ENCODE measurements around the gene BICD1.
A peak's percentile ranks its signal among the peaks of the same experiment; 100 is the strongest.

The BICD1 gene

GRCh38 chr12:32100888-32101287 is 5.8 kb upstream of the BICD1 start:
- 94% methylated on average over 5 of the region's 5 CpGs for WGBS
- Histone ChIP-seq H3K27ac (ENCODE audit: low read depth, low read length) (peak overlapping the region; percentile 96; the same call in 1 of the 2 replicates), H3K27me3 (ENCODE audit: insufficient read depth, low read length) (no peaks in the 10 kb centered on the region), H3K9me3 (ENCODE audit: insufficient read depth, low read depth, low read length) (no peaks in the 10 kb centered on the region), H3K36me3 (ENCODE audit: insufficient read depth, low read length) (no peaks in the 10 kb centered on the region), H3K4me1 (ENCODE audit: insufficient read depth, low read length) (peaks cover 17% of the 10 kb centered on the region), H3K9ac (ENCODE audit: low read depth, low read length) (no peak overlapping the region), H3K4me3 (ENCODE audit: low read length) (no peak overlapping the region)

GRCh38 chr12:32102234-32102633 is 4.4 kb upstream of the BICD1 start:
- Histone ChIP-seq H3K27ac (ENCODE audit: low read depth, low read length) (no peak overlapping the region), H3K9me3 (ENCODE audit: insufficient read depth, low read depth, low read length) (no peaks in the 10 kb centered on the region), H3K36me3 (ENCODE audit: insufficient read depth, low read length) (no peaks in the 10 kb centered on the region), H3K27me3 (ENCODE audit: insufficient read depth, low read length) (no peaks in the 10 kb centered on the region), H3K4me3 (ENCODE audit: low read length) (no peak overlapping the region), H3K9ac (ENCODE audit: low read depth, low read length) (no peak overlapping the region), H3K4me1 (ENCODE audit: insufficient read depth, low read length) (peaks cover 16% of the 10 kb centered on the region)
- WGBS = 97% methylated on average over 3 of the region's 3 CpGs

GRCh38 chr12:32104572-32105355 is 1.9 kb upstream of the BICD1 start:
- 80% methylated on average over 9 of the region's 11 CpGs for whole genome bisulfite sequencing
- Histone ChIP-seq H3K4me3 (ENCODE audit: low read length) (no peak overlapping the region), H3K27ac (ENCODE audit: low read depth, low read length) (no peak overlapping the region), H3K9me3 (ENCODE audit: insufficient read depth, low read depth, low read length) (no peaks in the 10 kb centered on the region), H3K9ac (ENCODE audit: low read depth, low read length) (no peak overlapping the region), H3K27me3 (ENCODE audit: insufficient read depth, low read length) (no peaks in the 10 kb centered on the region), H3K36me3 (ENCODE audit: insufficient read depth, low read length) (no peaks in the 10 kb centered on the region), H3K4me1 (ENCODE audit: insufficient read depth, low read length) (peaks cover 24% of the 10 kb centered on the region)

- H3K4me1 ChIP-seq (ENCODE audit: insufficient read depth, low read length) = peaks cover 30% of the 10 kb centered on the region
- no peaks in the 10 kb centered on the region for H3K9me3 ChIP-seq (ENCODE audit: insufficient read depth, low read depth, low read length)
- H3K27me3 ChIP-seq (ENCODE audit: insufficient read depth, low read length) = no peaks in the 10 kb centered on the region
- H3K4me3 ChIP-seq (ENCODE audit: low read length) = peak overlapping the region; percentile 88
- peak overlapping the region; percentile 95 for H3K9ac ChIP-seq (ENCODE audit: low read depth, low read length)
- H3K36me3 ChIP-seq (ENCODE audit: insufficient read depth, low read length) = peaks cover 5% of the 10 kb centered on the region
- peak overlapping the region; percentile 94 for H3K27ac ChIP-seq (ENCODE audit: low read depth, low read length)
- WGBS = 14% methylated on average over 24 of the region's 24 CpGs
These were observed 596 bp upstream of the BICD1 start for GRCh38 chr12:32105986-32106516.

GRCh38 chr12:32107359-32108267 is 966 bp downstream of the BICD1 start:
- Histone ChIP-seq H3K4me3 (ENCODE audit: low read length) (peak overlapping the region; percentile 88), H3K9me3 (ENCODE audit: insufficient read depth, low read depth, low read length) (no peaks in the 10 kb centered on the region), H3K27me3 (ENCODE audit: insufficient read depth, low read length) (no peaks in the 10 kb centered on the region), H3K4me1 (ENCODE audit: insufficient read depth, low read length) (peaks cover 33% of the 10 kb centered on the region), H3K36me3 (ENCODE audit: insufficient read depth, low read length) (peaks cover 18% of the 10 kb centered on the region), H3K27ac (ENCODE audit: low read depth, low read length) (peak overlapping the region; percentile 94), H3K9ac (ENCODE audit: low read depth, low read length) (peak overlapping the region; percentile 95)
- 1% methylated on average over 13 of the region's 14 CpGs for WGBS

- Histone ChIP-seq H3K27me3 (ENCODE audit: insufficient read depth, low read length) (no peaks in the 10 kb centered on the region), H3K9me3 (ENCODE audit: insufficient read depth, low read depth, low read length) (no peaks in the 10 kb centered on the region), H3K9ac (ENCODE audit: low read depth, low read length) (peak overlapping the region; percentile 95; the same call in 1 of the 2 replicates), H3K4me1 (ENCODE audit: insufficient read depth, low read length) (peaks cover 38% of the 10 kb centered on the region), H3K27ac (ENCODE audit: low read depth, low read length) (no peak overlapping the region), H3K4me3 (ENCODE audit: low read length) (peak overlapping the region; percentile 88), H3K36me3 (ENCODE audit: insufficient read depth, low read length) (peaks cover 26% of the 10 kb centered on the region)
These were observed 2.1 kb downstream of the BICD1 start for GRCh38 chr12:32108787-32109186.

- Histone ChIP-seq H3K4me1 (ENCODE audit: insufficient read depth, low read length) (peaks cover 50% of the 10 kb centered on the region), H3K9me3 (ENCODE audit: insufficient read depth, low read depth, low read length) (no peaks in the 10 kb centered on the region), H3K9ac (ENCODE audit: low read depth, low read length) (no peak overlapping the region), H3K27me3 (ENCODE audit: insufficient read depth, low read length) (no peaks in the 10 kb centered on the region), H3K4me3 (ENCODE audit: low read length) (peak overlapping the region; percentile 88), H3K36me3 (ENCODE audit: insufficient read depth, low read length) (peaks cover 26% of the 10 kb centered on the region), H3K27ac (ENCODE audit: low read depth, low read length) (no peak overlapping the region)
- 95% methylated on average over 2 of the region's 3 CpGs for WGBS
These were observed 3.8 kb downstream of the BICD1 start for GRCh38 chr12:32110417-32110816.

GRCh38 chr12:32110942-32111341 is 4.3 kb downstream of the BICD1 start:
- Histone ChIP-seq H3K4me3 (ENCODE audit: low read length) (no peak overlapping the region), H3K27ac (ENCODE audit: low read depth, low read length) (no peak overlapping the region), H3K27me3 (ENCODE audit: insufficient read depth, low read length) (no peaks in the 10 kb centered on the region), H3K9ac (ENCODE audit: low read depth, low read length) (no peak overlapping the region), H3K36me3 (ENCODE audit: insufficient read depth, low read length) (peaks cover 26% of the 10 kb centered on the region), H3K4me1 (ENCODE audit: insufficient read depth, low read length) (peaks cover 45% of the 10 kb centered on the region), H3K9me3 (ENCODE audit: insufficient read depth, low read depth, low read length) (no peaks in the 10 kb centered on the region)
- 95% methylated on average over 1 of the region's 2 CpGs for WGBS

GRCh38 chr12:32115404-32116104 is 8.9 kb downstream of the BICD1 start:
- 76% methylated on average over 6 of the region's 6 CpGs for whole genome bisulfite sequencing
- no peaks in the 10 kb centered on the region for H3K27me3 ChIP-seq (ENCODE audit: insufficient read depth, low read length)
- H3K36me3 ChIP-seq (ENCODE audit: insufficient read depth, low read length) = peaks cover 28% of the 10 kb centered on the region
- no peak overlapping the region for H3K9ac ChIP-seq (ENCODE audit: low read depth, low read length)
- no peak overlapping the region for H3K27ac ChIP-seq (ENCODE audit: low read depth, low read length)
- H3K4me3 ChIP-seq (ENCODE audit: low read length) = no peak overlapping the region
- H3K4me1 ChIP-seq (ENCODE audit: insufficient read depth, low read length) = peaks cover 48% of the 10 kb centered on the region
- H3K9me3 ChIP-seq (ENCODE audit: insufficient read depth, low read depth, low read length) = no peaks in the 10 kb centered on the region

- Histone ChIP-seq H3K4me3 (ENCODE audit: low read length) (no peak overlapping the region), H3K9ac (ENCODE audit: low read depth, low read length) (no peak overlapping the region), H3K36me3 (ENCODE audit: insufficient read depth, low read length) (peaks cover 20% of the 10 kb centered on the region), H3K27me3 (ENCODE audit: insufficient read depth, low read length) (no peaks in the 10 kb centered on the region), H3K4me1 (ENCODE audit: insufficient read depth, low read length) (peaks cover 42% of the 10 kb centered on the region), H3K27ac (ENCODE audit: low read depth, low read length) (0 out of 2 replicates have a peak overlapping the region, but pooled peaks have one; percentile 26), H3K9me3 (ENCODE audit: insufficient read depth, low read depth, low read length) (no peaks in the 10 kb centered on the region)
- 94% methylated on average over 3 of the region's 3 CpGs for WGBS
These were observed 10.2 kb downstream of the BICD1 start for GRCh38 chr12:32116897-32117296.
